IPS DF 19.7 (cell line): Measurements from ENCODE around the gene SSTR1.
"Not testable (repeated sequence)": the region's sequence is repeated elsewhere in the genome, so short reads cannot be mapped to it uniquely, and the experiment has no call there.

Experiments used
- DNase-seq: peaks from one replicate; pipeline ENCODE4 v3.0.0-alpha.2; 2013; ENCODE audit warnings: low read depth, low spot score

SSTR1 gene

GRCh38 chr14:38207736-38208617, at the start of gene SSTR1:
Gene SSTR1 (plus strand): TSS chr14:38207904. CDS start chr14:38209390, 1,486 bp downstream.
- DNase-seq = no peak

GRCh38 chr14:38158468-38158867, 49.2 kb upstream of the SSTR1 start:
- DNase-seq = no peak

- no peak for DNase-seq
Measured at GRCh38 chr14:38168416-38168815, 39.3 kb upstream of the SSTR1 start.

- no peak for DNase-seq
Measured at GRCh38 chr14:38171197-38171596, 36.5 kb upstream of the SSTR1 start.

GRCh38 chr14:38174711-38175110, 33.0 kb upstream of the SSTR1 start:
- no peak for DNase-seq

GRCh38 chr14:38175658-38176057, 32.0 kb upstream of the SSTR1 start:
- no peak for DNase-seq

GRCh38 chr14:38176379-38176778, 31.3 kb upstream of the SSTR1 start:
- no peak for DNase-seq

- DNase-seq = no peak
Measured at GRCh38 chr14:38184132-38184531, 23.6 kb upstream of the SSTR1 start.

GRCh38 chr14:38185671-38186070, 22.0 kb upstream of the SSTR1 start:
- DNase-seq = no peak

- no peak for DNase-seq
Measured at GRCh38 chr14:38186216-38186615, 21.5 kb upstream of the SSTR1 start.

GRCh38 chr14:38187528-38187927, 20.2 kb upstream of the SSTR1 start:
- no peak for DNase-seq

- no peak for DNase-seq
Measured at GRCh38 chr14:38189930-38190726, 17.6 kb upstream of the SSTR1 start.

- DNase-seq = not testable (repeated sequence)
Measured at GRCh38 chr14:38190846-38191245, 16.9 kb upstream of the SSTR1 start.

GRCh38 chr14:38191491-38191890, 16.2 kb upstream of the SSTR1 start:
- DNase-seq = not testable (repeated sequence)

- DNase-seq = no peak
Measured at GRCh38 chr14:38197001-38197783, 10.5 kb upstream of the SSTR1 start.

GRCh38 chr14:38197784-38198335, 9.8 kb upstream of the SSTR1 start:
- no peak for DNase-seq

GRCh38 chr14:38198425-38198824, 9.3 kb upstream of the SSTR1 start:
- DNase-seq = no peak

- DNase-seq = no peak
Measured at GRCh38 chr14:38199076-38199475, 8.6 kb upstream of the SSTR1 start.

GRCh38 chr14:38199739-38200138, 8.0 kb upstream of the SSTR1 start:
- DNase-seq = no peak

- no peak for DNase-seq
Measured at GRCh38 chr14:38201137-38201828, 6.4 kb upstream of the SSTR1 start.
